SJSA1 (cell line): ENCODE measurements around the gene GAD2. TPM values are rescaled to one million over a fixed set of nuclear protein-coding genes. Genes with fewer than 3 reads are reported as not detected.

Experiments
- DNase-seq, 2 experiments: peaks; one replicate each; pipeline ENCODE4 v3.0.0-alpha.2; 2015 to 2020; ENCODE audit warnings: low spot score in 2 of 2, low read depth in 1 of 2
- H3K27ac ChIP-seq: fragments of 250-450 bp; sonication (Bioruptor Pico); 2 replicates; pipeline ENCODE4 v1.5.1; 2020; ENCODE audit warnings: mild to moderate bottlenecking, moderate library complexity
- H3K27me3 ChIP-seq: fragments of 250-450 bp; sonication (Bioruptor Pico); replicated peaks from 2 replicates; pipeline ENCODE4 v1.5.1; 2020; ENCODE audit warnings: mild to moderate bottlenecking, moderate library complexity
- H3K36me3 ChIP-seq: fragments of 250-450 bp; sonication (Bioruptor Pico); 2 replicates; pipeline ENCODE4 v1.5.1; 2020; ENCODE audit warnings: mild to moderate bottlenecking
- H3K4me1 ChIP-seq: fragments of 250-450 bp; sonication (Bioruptor Pico); replicated peaks from 2 replicates; pipeline ENCODE4 v1.6.1; 2021; ENCODE audit warnings: mild to moderate bottlenecking
- H3K4me3 ChIP-seq: fragments of 250-450 bp; sonication (Bioruptor Pico); 2 replicates; pipeline ENCODE4 v1.5.1; 2020; ENCODE audit warnings: mild to moderate bottlenecking
- H3K9me3 ChIP-seq: fragments of 250-450 bp; sonication (Bioruptor Pico); replicated peaks from 2 replicates; pipeline ENCODE4 v1.5.1; 2020; ENCODE audit warnings: mild to moderate bottlenecking
- total RNA-seq: library from RNA; depleted of rRNA; stranded (reverse); fragments of >200 nt; shearing (Covaris generic); gene quantifications from 2 replicates; pipeline ENCODE4 v1.2.3, GENCODE V29; 2014

The GAD2 gene
- total RNA-seq, 1 experiment from 2014 or later = not detected

DNA sequence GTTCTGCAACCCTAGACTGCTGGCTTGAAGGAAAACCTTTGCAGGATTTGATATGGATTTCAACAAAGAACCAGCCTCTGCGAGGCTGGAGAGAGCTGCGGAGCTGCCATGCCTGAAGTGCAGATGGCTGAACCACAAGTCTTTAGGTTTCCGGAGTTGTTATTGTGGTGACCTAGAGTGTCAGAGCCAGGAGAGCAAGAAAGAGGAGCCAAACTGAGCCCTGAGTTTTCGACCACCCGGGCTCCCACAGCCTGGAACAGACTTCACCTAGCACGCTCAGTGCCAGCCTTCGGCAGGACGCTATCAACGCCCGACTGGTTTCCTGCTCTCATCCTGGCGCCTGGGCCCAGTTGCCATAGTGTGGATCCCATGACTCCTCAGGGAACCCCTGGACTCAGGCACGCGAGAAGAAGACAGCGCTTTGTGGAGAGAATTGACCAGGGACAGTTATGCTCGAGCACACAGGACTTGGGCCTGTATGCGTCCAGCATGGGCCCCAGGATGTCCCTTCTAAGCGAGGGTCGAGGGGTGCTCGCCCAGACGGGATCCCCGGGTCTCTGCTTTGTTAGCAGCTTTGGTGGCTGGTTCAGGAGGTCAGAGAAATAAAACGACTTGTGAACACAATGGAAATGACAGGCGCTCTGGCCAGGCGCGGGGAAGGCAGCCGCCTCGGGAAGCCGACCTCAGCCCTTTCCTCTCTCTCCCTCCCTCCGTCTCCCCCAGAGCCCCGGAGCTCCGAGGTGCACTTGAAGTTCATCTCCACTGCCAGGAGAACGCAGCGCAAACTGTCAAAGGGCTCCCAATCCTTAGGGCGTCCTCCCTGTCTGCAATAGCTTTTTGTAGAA lies 1.8 kb upstream of the GAD2 start:
- H3K4me3 ChIP-seq = no peak overlapping the region
- no peak overlapping the region for H3K27ac ChIP-seq
- peaks cover 10% of the 10 kb centered on the region for H3K9me3 ChIP-seq
- H3K4me1 ChIP-seq = no peaks in the 10 kb centered on the region
- DNase-seq = no peak
- peaks cover 37% of the 10 kb centered on the region for H3K27me3 ChIP-seq
- H3K36me3 ChIP-seq = no peaks in the 10 kb centered on the region

DNA sequence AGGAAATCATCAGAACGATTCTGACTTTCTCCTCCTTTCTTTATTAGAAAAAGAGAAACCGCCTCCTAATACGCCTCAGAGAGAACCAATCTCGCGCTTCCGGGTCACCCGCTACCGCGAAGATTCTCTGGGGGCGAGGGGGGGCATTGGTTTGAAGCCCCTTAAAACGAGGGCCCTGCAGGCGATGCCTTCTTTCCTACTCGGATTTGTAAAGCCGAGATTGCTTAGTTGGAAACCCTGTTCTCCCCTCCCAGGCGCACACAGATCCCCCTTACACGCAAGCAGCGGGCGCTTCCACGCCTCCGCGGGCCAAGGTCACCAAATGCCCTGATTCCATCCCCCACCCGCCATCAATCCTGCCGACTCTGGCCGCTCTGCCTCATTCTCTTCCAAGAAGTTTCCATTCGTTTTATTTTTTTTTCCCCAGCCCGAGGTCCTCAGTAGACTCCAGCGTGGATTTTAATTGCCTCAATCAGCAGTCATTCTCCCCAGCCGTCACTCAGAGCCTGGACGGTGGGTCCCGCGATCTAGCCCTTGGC lies 1.1 kb upstream of the GAD2 start:
- Histone ChIP-seq H3K4me1 (no peaks in the 10 kb centered on the region), H3K36me3 (no peaks in the 10 kb centered on the region), H3K9me3 (peaks cover 10% of the 10 kb centered on the region), H3K27ac (no peak overlapping the region), H3K4me3 (no peak overlapping the region), H3K27me3 (peaks cover 43% of the 10 kb centered on the region)
- no peak for DNase-seq

DNA sequence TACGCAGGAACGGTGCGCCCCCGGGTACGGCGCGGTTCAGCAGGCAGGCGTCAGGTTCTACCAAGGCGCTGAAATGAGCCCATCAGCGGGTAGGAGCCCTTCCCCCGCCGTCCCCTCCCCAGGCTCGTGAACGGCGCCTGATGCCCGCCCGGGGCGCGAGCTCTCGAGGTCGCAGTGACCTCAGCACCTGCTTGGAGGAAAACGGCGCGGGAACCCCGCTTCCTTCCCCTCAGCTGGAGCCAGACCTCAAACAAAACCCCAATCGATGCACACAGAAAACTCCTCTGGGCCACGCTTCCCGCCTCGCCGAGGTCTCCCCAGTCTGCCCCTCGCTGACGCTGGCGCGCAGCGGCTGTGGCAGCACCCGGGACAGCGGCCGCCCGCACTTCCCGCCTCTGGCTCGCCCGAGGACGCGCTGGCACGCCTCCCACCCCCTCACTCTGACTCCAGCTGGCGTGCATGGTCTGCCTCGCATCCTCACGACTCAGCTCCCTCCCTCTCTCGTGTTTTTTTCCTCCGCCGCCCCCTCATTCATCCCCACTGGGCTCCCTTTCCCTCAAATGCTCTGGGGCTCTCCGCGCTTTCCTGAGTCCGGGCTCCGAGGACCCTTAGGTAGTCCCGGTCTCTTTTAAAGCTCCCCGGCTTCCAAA lies 514 bp upstream of the GAD2 start:
- Histone ChIP-seq H3K27me3 (peaks cover 45% of the 10 kb centered on the region), H3K9me3 (peaks cover 10% of the 10 kb centered on the region), H3K36me3 (no peaks in the 10 kb centered on the region), H3K4me3 (no peak overlapping the region), H3K27ac (no peak overlapping the region), H3K4me1 (no peaks in the 10 kb centered on the region)
- peak in 1 of 2 experiments; percentile 4 for DNase-seq

GRCh38 chr10:26217396-26218086 lies 967 bp downstream of the GAD2 start:
- H3K27me3 ChIP-seq = peaks cover 45% of the 10 kb centered on the region

GRCh38 chr10:26219676-26220075 lies 3.1 kb downstream of the GAD2 start:
- Histone ChIP-seq H3K27ac (no peak overlapping the region), H3K27me3 (peaks cover 50% of the 10 kb centered on the region), H3K4me1 (no peaks in the 10 kb centered on the region), H3K9me3 (peaks cover 10% of the 10 kb centered on the region), H3K36me3 (no peaks in the 10 kb centered on the region), H3K4me3 (no peak overlapping the region)
- DNase-seq = no peak

More at GRCh38 chr10:26217396-26218086, 967 bp downstream of the GAD2 start:
- H3K4me1 ChIP-seq = no peaks in the 10 kb centered on the region
- no peak overlapping the region for H3K27ac ChIP-seq
- no peak overlapping the region for H3K4me3 ChIP-seq
- no peak for DNase-seq
- H3K9me3 ChIP-seq = peaks cover 10% of the 10 kb centered on the region
- H3K36me3 ChIP-seq = no peaks in the 10 kb centered on the region

GRCh38 chr10:26220901-26221300 lies 4.3 kb downstream of the GAD2 start:
- Histone ChIP-seq H3K4me1 (no peaks in the 10 kb centered on the region), H3K36me3 (no peaks in the 10 kb centered on the region), H3K4me3 (no peak overlapping the region), H3K27ac (no peak overlapping the region), H3K27me3 (peaks cover 37% of the 10 kb centered on the region), H3K9me3 (peaks cover 10% of the 10 kb centered on the region)
- no peak for DNase-seq

- DNase-seq = no peak
- Histone ChIP-seq H3K4me3 (no peak overlapping the region), H3K4me1 (no peaks in the 10 kb centered on the region), H3K27me3 (peaks cover 34% of the 10 kb centered on the region), H3K36me3 (no peaks in the 10 kb centered on the region), H3K27ac (no peak overlapping the region), H3K9me3 (peaks cover 7% of the 10 kb centered on the region; the same call in 1 of the 2 replicates)
Measured at GRCh38 chr10:26221541-26221940, 5.0 kb downstream of the GAD2 start.

DNA sequence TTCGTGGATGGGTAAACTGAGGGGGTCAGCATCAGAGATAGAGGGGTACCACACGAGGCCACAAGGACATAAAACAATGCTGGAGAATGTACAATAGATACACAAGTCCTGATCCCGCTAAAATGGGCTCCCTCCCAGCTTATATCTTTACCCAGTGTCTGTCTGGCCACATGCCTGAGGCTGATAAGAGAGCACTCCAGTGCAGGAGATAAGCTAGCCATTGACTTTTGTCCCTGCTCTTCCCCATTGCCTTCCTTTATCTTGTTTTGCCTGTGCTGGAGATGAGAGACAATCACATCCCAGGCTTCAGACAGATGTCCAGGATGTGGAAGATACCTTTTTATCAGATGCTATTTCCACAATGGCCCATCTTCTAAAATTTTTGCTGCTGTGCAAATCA lies 6.0 kb downstream of the GAD2 start:
- Histone ChIP-seq H3K4me3 (no peak overlapping the region), H3K27me3 (peaks cover 26% of the 10 kb centered on the region), H3K9me3 (peaks cover 4% of the 10 kb centered on the region; the same call in 1 of the 2 replicates), H3K4me1 (no peaks in the 10 kb centered on the region), H3K36me3 (no peaks in the 10 kb centered on the region), H3K27ac (no peak overlapping the region)
- no peak for DNase-seq

DNA sequence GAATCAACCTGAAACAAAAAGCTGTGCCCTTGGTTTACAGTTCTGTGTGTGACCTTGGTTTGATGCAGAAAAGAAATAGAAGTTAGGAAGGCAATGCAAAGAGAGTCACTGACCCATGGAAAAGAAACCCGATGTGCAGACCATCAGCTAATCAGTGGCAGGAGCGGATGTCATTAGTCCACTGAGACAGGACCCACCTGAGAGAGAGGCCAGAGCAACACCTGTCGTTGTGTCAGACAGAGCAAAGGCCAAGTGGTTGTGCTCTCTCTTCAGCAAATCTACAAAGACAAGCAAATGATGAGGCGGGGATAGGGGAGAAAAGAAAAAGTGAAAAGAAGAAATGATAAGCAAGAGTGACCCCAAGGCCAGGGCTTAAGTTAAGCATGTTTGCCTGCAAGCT lies 8.7 kb downstream of the GAD2 start:
- no peaks in the 10 kb centered on the region for H3K36me3 ChIP-seq
- no peaks in the 10 kb centered on the region for H3K4me1 ChIP-seq
- H3K27ac ChIP-seq = no peak overlapping the region
- no peak overlapping the region for H3K4me3 ChIP-seq
- no peaks in the 10 kb centered on the region for H3K9me3 ChIP-seq
- H3K27me3 ChIP-seq = peaks cover 8% of the 10 kb centered on the region; the same call in 1 of the 2 replicates
- DNase-seq = no peak

DNA sequence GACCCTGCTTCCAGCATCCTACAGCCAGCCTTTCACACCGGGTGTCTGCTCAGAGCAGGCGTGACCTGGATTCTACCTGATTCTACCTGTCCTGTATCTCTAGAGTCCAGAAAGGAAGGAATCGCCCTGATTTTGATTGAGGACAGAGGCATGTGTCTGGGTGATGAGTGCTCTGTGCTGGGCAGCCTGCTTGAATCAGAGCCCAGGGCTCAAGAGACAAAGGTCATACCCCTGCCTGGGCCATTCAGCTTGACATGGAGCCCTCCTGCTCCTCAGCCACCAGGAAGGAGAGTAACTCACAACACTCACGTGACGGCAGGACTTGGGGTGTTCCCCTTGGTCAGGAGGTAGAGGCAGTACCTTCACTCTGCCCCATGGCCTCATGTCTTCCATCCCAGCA lies 11.2 kb downstream of the GAD2 start:
- H3K9me3 ChIP-seq = no peaks in the 10 kb centered on the region
- no peak overlapping the region for H3K27ac ChIP-seq
- H3K4me3 ChIP-seq = no peak overlapping the region
- no peak for DNase-seq
- H3K36me3 ChIP-seq = no peaks in the 10 kb centered on the region
- no peaks in the 10 kb centered on the region for H3K4me1 ChIP-seq
- H3K27me3 ChIP-seq = 0 out of 2 replicates have a peak, but pooled peaks cover 2% of the 10 kb centered on the region

GRCh38 chr10:26232174-26232573 lies 15.6 kb downstream of the GAD2 start:
- no peak overlapping the region for H3K4me3 ChIP-seq
- H3K36me3 ChIP-seq = no peaks in the 10 kb centered on the region
- no peak for DNase-seq

GRCh38 chr10:26235761-26236160 lies 19.2 kb downstream of the GAD2 start:
- no peak overlapping the region for H3K27ac ChIP-seq
- H3K9me3 ChIP-seq = no peaks in the 10 kb centered on the region
- no peaks in the 10 kb centered on the region for H3K27me3 ChIP-seq
- H3K4me3 ChIP-seq = no peak overlapping the region
- H3K36me3 ChIP-seq = no peaks in the 10 kb centered on the region
- DNase-seq = no peak
- H3K4me1 ChIP-seq = no peaks in the 10 kb centered on the region

More at GRCh38 chr10:26232174-26232573, 15.6 kb downstream of the GAD2 start:
- H3K9me3 ChIP-seq = no peaks in the 10 kb centered on the region
- H3K4me1 ChIP-seq = no peaks in the 10 kb centered on the region
- no peaks in the 10 kb centered on the region for H3K27me3 ChIP-seq
- H3K27ac ChIP-seq = no peak overlapping the region

- no peak for DNase-seq
- Histone ChIP-seq H3K36me3 (no peaks in the 10 kb centered on the region), H3K4me3 (no peak overlapping the region), H3K27ac (no peak overlapping the region), H3K27me3 (no peaks in the 10 kb centered on the region), H3K9me3 (no peaks in the 10 kb centered on the region), H3K4me1 (no peaks in the 10 kb centered on the region)
Measured at GRCh38 chr10:26238378-26238777, 21.8 kb downstream of the GAD2 start.
